ENCODE measurements around the gene PCGF1. TPM values are rescaled to one million over a fixed set of nuclear protein-coding genes. Genes with fewer than 3 reads are reported as not detected.

PCGF1 gene
- total and polyA plus RNA-seq, 9 of the 15 experiments (the other 6 are each of a cell fraction or from before 2014, with no cell fraction given): 20.3 to 45.7 (median 29.3) TPM

GRCh38 chr2:74529357-74530238 lies 22.1 kb upstream of the PCGF1 start, which contains the start of the genes AUP1 and HTRA2 (continued):
- TF ChIP-seq HMGXB4 (CRISPR knock-in tag; IDR thresholded peaks at IDR 0.05): no peak
- TF ChIP-seq ZKSCAN3 (CRISPR knock-in tag; IDR thresholded peaks at IDR 0.05): no peak
- TF ChIP-seq, protein P1, sequence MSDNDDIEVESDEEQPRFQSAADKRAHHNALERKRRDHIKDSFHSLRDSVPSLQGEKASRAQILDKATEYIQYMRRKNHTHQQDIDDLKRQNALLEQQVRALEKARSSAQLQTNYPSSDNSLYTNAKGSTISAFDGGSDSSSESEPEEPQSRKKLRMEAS (CRISPR knock-in tag; IDR thresholded peaks at IDR 0.05): peak; percentile 38
- TF ChIP-seq RNF2 (IDR thresholded peaks at IDR 0.05): peak; percentile 48; the same call in 1 of the 2 replicates
- TF ChIP-seq L3MBTL2 (IDR thresholded peaks at IDR 0.05): peak; percentile 74
- no peak for TF ChIP-seq EHMT2 (IDR thresholded peaks at IDR 0.05)
- no peak for TF ChIP-seq ZNF436 (CRISPR knock-in tag; IDR thresholded peaks at IDR 0.05)
- TF ChIP-seq MXI1 (IDR thresholded peaks at IDR 0.05; ENCODE audit: low read depth, low read length): peak; percentile 61; the same call in 1 of the 2 replicates
- no peak for TF ChIP-seq HDAC3 (IDR thresholded peaks at IDR 0.05; ENCODE audit: borderline replicate concordance, partially characterized antibody)
- TF ChIP-seq ZNF584 (CRISPR knock-in tag; IDR thresholded peaks at IDR 0.05; ENCODE audit: low read depth): no peak
- TF ChIP-seq HNRNPUL1 (IDR thresholded peaks at IDR 0.05; ENCODE audit: low read length): no peak
- TF ChIP-seq MAFK (IDR thresholded peaks at IDR 0.05; ENCODE audit: low read length): no peak
- TF ChIP-seq FOXJ3 (CRISPR knock-in tag; IDR thresholded peaks at IDR 0.05): no peak
- no peak for TF ChIP-seq MTA2 (IDR thresholded peaks at IDR 0.05; ENCODE audit: low read depth)
- TF ChIP-seq, protein P2, sequence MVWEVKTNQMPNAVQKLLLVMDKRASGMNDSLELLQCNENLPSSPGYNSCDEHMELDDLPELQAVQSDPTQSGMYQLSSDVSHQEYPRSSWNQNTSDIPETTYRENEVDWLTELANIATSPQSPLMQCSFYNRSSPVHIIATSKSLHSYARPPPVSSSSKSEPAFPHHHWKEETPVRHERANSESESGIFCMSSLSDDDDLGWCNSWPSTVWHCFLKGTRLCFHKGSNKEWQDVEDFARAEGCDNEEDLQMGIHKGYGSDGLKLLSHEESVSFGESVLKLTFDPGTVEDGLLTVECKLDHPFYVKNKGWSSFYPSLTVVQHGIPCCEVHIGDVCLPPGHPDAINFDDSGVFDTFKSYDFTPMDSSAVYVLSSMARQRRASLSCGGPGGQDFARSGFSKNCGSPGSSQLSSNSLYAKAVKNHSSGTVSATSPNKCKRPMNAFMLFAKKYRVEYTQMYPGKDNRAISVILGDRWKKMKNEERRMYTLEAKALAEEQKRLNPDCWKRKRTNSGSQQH (CRISPR knock-in tag; IDR thresholded peaks at IDR 0.05): no peak
- no peak for TF ChIP-seq ZNF79 (CRISPR knock-in tag; IDR thresholded peaks at IDR 0.05; ENCODE audit: low read depth)
- 0 out of 2 replicates have a peak, but pooled peaks have one; percentile 18 for TF ChIP-seq PKNOX1 (IDR thresholded peaks at IDR 0.05)
- TF ChIP-seq NFIC (IDR thresholded peaks at IDR 0.05): peak; percentile 39
- no peak for TF ChIP-seq ZBTB17 (CRISPR knock-in tag; IDR thresholded peaks at IDR 0.05)
- TF ChIP-seq BMI1 (IDR thresholded peaks at IDR 0.05; ENCODE audit: low read length): no peak
- no peak for TF ChIP-seq MEF2D (tag; conservative IDR thresholded peaks at IDR 0.05; ENCODE audit: low read depth)
- no peak for TF ChIP-seq GTF3C2 (IDR thresholded peaks at IDR 0.05; ENCODE audit: borderline replicate concordance, extremely low read depth, insufficient read length)
- peak; percentile 93 for TF ChIP-seq TAF7 (tag; IDR thresholded peaks at IDR 0.05)

Measured in K562 (cell line).